ENCODE measurements around the gene ABL2.
"Not testable (repeated sequence)": the region's sequence is repeated elsewhere in the genome, so short reads cannot be mapped to it uniquely, and the experiment has no call there.

ABL2 gene

GRCh38 chr1:179135707-179136106 is 93.8 kb downstream of the ABL2 start:
- not testable (repeated sequence) for DNase-seq (ENCODE audit: low spot score)

- not testable (repeated sequence) for DNase-seq (ENCODE audit: low spot score)
Observed at GRCh38 chr1:179135168-179135567, 94.3 kb downstream of the ABL2 start.

- DNase-seq (ENCODE audit: low spot score) = peak; percentile 31
Observed at GRCh38 chr1:179129702-179130473, 99.6 kb downstream of the ABL2 start.

DNA sequence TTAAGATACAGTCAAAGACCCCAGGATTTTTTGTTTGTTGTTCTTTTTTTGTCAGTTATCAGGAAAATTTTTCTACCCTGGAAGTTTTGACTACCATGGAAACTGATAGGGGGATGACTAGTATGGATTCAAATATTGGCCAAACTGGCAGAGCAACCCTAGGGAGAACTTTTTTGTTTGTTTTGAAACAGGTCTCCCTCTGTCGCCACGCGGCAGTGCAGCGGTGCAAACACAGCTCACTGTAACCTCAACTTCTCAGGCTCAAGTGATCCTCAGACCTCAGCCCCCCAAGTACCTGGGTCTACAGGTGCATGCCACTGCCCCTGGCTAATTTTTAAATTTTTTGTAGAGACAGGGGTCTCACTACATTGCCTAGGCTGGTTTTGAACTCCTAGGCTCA is 101.0 kb downstream of the ABL2 start:
- no peak for DNase-seq (ENCODE audit: low spot score)

DNA sequence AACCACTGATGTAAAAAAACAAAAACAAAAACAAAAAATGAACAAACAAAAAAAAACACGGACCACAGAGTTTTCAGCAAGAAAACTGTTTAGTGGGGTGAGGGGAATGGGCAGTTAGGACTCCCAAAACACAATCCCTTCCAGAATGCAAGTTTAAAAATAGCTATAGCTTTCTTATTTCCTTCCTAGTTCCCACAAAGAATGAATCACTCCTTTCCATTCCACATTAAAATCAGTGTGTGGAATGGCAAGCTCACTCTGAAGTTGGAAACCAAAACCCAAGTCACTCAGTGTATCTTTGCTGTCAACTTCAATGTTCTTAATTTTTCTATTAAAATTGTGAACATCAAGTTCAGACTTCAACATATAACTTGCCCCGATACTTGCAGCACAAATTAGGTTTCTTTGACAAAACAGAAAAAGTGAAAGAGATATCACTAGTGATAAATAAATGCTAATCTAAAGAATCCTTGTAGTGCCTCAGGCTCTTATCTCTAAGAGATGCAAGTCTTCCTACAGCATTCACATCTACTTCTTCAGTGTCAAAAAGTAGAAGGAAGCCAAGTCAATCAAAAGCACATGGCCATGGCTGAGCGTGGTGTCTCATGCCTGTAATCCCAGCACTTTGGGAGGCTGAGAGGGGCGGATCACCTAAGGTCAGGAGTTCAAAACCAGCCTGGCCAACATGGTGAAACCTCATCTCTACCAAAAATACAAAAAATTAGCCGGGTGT is 102.1 kb downstream of the ABL2 start:
- DNase-seq (ENCODE audit: low spot score) = no peak

DNA sequence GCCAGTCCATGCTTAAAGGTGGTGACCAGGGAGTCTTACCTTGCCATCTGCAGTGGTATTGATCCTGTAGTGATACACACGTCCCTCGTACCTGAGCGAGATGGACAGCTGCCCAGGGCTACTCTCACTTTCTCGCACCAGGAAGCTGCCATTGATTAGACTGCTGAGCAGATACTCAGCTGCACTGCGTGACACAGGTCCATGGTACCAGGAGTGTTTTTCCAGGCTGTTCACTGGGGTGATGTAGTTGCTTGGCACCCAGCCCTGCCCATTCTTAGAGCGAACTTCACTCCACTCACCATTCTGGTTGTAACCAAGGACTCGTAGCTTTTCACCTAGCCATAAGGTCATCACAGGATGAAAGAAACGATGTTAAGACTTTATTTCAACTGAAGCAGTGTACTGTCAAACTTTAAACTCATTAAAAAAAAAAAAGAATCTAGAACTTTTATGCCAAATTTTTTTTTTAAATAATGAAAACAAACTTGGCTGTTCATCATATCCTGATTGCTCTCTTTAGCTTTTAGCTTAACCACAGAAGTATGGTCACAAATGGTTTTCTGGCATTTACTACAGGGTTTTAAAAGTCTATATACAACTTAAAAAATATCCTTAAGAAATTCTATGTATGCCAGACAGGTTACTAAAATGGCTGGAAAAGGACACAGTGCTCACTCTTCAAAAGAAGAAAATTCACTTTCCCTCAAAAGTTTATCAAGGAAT is 103.0 kb downstream of the ABL2 start:
- DNase-seq (ENCODE audit: low spot score) = no peak

DNA sequence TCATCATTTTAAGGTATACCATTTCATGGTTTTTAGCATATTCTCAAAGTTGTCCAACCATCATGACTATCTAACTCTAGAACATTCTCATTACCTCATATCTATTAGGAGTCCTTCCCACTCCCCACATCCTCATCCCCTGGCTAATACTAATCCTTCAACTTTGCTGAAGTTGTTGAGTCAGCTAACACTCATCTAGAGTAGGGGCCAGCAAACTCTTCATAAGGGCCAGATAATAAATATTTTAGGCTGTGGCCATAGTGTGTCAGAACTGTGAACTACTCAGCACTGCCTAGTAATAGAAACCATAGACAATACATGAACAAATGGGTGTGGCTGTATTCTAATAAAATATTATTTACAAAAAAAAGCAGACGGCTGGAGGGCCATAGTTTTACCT is 104.6 kb downstream of the ABL2 start:
- DNase-seq (ENCODE audit: low spot score) = peak; percentile 84

DNA sequence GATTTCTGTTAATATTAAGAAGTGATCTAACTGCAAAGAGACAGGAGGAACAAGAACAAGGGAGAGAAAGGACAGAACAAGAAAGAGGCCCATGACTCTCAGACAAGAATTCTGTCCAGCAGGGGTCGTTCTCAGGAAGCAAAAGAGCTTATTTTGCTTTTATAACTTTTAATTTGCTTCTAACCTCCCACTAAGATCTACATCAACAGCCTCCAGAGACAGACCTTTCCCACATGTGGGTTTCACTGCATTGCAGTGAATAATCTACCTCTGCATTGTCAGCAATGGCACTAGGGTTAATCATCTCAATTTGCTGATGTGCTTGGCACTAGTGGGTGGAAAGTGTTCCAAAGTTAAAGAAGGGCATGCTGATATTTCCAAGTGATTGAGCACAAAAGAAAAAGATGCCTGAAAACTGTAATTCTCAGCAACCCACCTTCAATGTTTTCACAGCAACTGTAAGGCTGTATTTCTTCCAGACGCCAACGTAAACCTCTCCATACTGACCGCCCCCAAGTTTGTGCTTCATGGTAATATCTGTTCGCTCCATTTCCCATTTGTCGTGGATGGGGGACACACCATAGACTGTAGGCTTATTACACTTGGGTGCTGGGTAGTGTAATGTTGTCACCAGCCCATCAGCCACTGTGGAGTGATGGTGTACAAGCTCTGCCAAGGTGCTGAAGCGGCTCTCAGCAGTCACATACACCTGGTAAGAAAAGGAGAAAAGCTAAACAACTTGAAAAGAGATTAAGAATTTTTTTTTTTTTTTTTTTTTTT is 108.1 kb downstream of the ABL2 start:
- DNase-seq (ENCODE audit: low spot score) = peak; percentile 46

DNA sequence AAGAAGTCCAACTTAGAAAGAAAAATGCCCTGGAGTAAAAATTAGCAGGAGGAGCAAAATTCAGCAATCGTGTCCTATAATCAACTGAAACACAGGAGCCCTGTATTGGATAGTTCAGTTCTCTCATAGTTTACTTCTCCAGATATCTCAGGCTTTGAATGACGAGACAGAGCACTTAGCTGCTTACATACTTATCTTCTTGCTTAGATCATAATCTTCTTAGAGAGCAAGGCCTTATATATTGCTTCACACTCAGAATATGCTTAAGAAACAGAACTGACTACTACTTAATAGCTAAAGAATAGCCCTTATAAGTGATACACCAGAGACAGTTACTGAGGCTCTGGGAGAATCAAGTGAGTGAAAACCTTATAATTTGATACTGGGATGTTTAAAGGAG is 108.7 kb downstream of the ABL2 start:
- no peak for DNase-seq (ENCODE audit: low spot score)

DNA sequence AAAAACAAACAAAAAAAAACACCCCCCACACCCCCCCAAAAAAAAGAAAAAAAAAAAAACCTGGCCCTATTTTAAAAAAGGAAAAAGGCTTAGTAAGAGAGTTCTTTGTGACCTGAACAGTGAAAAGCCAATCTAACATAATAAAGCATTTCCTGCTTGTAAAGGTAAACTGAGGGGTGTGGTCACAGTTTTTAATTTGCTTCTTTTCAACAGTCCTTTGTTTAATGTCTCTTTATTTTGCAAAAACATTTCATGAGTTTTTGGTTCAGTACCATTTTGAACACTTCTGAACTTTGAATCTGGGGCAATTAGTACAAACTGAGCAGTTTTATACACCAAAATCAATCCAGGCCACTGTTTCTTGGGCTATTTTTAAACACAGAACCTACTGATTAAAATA is 110.0 kb downstream of the ABL2 start:
- DNase-seq (ENCODE audit: low spot score) = no peak

DNA sequence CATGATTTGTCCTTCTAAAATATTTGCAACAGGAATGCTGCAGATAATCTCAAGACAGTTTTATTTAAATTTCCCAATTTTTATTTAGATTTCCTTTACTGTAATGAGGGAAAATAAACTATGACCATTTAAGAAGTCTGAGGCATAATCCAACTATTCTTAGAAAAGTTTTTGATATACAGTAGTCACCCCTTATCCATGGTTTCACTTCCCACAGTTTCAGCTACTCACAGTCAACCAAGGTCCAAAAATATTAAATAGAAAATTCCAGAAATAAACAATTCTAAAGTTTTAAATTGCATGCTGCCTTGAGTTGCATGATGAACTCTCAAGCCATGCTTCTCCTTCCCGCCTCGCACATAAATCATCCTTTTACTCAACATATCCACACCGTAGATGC is 114.3 kb downstream of the ABL2 start:
- DNase-seq (ENCODE audit: low spot score) = no peak

DNA sequence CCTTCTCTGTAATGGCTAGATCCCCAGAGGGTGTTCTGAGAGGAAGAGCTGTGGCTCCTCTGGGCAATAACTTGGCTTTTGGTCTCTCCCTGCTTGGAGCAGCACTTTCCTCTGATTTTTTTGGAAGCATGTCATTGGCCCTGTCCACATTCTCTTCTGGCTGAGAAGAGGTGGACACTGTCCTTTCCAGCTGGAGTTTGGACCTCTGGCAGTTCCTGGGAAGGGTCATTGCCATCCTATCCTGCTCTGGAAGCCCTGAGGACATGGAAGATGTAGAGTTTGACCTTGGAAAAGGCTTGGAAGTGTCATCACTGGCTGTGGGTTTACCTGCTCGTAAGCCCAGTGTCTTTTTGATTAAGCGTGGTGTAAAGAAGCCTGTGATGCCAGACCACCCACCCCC is 120.8 kb downstream of the ABL2 start:
- DNase-seq (ENCODE audit: low spot score) = no peak

GRCh38 chr1:179107706-179108629 is 121.5 kb downstream of the ABL2 start:
- no peak for DNase-seq (ENCODE audit: low spot score)

DNA sequence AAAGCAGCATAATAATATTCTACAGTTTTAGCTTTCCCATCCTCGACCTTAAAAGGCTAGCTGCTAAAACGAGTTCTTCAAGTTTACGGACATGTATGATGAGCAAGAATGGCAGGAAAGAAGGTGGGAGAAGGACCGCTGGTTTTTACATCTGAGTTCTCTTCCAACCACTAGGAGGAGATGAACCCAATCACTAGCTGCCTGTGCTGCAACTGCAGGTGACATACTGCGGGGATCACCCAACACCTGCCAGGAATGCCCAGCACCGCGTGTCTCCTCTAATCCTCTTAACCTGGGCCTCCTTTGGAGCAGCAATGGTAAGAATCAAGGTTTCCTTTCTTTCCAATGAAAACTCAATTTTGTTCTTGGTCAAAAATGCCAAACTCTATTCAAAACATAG is 124.1 kb downstream of the ABL2 start:
- no peak for DNase-seq (ENCODE audit: low spot score)

GRCh38 chr1:179104611-179105250 is 124.7 kb downstream of the ABL2 start:
- DNase-seq (ENCODE audit: low spot score) = no peak

GRCh38 chr1:179103999-179104398 is 125.5 kb downstream of the ABL2 start:
- no peak for DNase-seq (ENCODE audit: low spot score)

DNA sequence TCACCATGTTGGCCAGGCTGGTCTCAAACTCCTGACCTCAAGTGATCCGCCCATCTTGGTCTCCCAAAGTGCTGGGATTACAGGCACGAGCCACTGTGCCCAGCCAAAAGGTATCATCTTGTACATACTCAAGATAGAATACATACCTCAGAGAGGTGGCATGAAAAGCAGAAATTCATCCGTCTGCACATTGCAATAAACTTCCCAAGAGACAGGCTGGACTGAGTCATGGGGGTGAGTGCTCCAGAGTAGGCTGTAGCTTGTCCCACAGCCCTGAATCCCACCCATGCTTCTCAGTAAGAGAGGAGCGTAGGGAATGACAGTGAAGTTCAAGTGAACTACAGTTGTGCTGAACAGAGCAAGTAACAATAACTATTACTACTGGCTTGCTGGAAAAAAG is 127.9 kb downstream of the ABL2 start:
- no peak for DNase-seq (ENCODE audit: low spot score)

DNA sequence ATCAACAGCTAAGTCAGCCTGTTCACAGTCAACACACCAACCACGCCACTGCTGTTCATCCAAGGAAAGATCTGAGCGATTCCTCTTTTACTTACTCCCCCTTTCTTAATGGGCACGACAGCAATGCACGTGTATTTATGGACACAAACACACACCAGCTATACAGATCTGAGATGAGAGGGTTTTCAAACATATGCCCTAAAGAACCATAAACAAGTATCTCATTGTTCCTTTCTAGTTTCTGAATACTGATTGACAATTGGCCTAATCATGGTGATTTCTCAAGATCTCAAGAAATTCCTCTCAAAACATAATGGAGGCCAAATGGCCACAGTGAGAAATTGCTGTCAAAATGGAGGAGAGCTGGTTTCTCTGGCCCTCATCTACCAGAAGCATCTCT is 129.6 kb downstream of the ABL2 start:
- no peak for DNase-seq (ENCODE audit: low spot score)

GRCh38 chr1:179095924-179096323 is 133.6 kb downstream of the ABL2 start:
- no peak for DNase-seq (ENCODE audit: low spot score)

- DNase-seq (ENCODE audit: low spot score) = no peak
Observed at GRCh38 chr1:179095377-179095776, 134.1 kb downstream of the ABL2 start.

GRCh38 chr1:179094818-179095217 is 134.7 kb downstream of the ABL2 start:
- DNase-seq (ENCODE audit: low spot score) = no peak

All from RKO (cell line).